CD4-positive, alpha-beta memory T cell (primary cell): ENCODE measurements around the gene FOXG1. TPM values are rescaled to one million over a fixed set of nuclear protein-coding genes. Genes with fewer than 3 reads are reported as not detected.

Source experiments
- CTCF ChIA-PET: fragments of 350-600 bp; sonication (Branson Sonifier 250); formaldehyde crosslinking; loops from one replicate; lab custom pipeline; 2021; ENCODE audit warnings: inconsistent platforms; ENCODE audit not compliant: partially characterized antibody; lab: Charles Lee
- POLR2A ChIA-PET: fragments of 350-600 bp; sonication (Branson Sonifier 250); formaldehyde crosslinking; loops from one replicate; lab custom pipeline; 2021; ENCODE audit not compliant: partially characterized antibody; lab: Charles Lee
- DNase-seq, 5 donors: peaks; one replicate each; pipeline versions ENCODE4 v3.0.0 to v3.0.0-alpha.2; 2020 to 2022; ENCODE audit warnings: mixed read lengths in 1 of 5
- H3K27ac ChIP-seq: one replicate; pipeline ENCODE4 v1.7.0; 2013; ENCODE audit warnings: low read depth, low read length
- H3K27me3 ChIP-seq: 2 replicates; pipeline ENCODE4 v1.7.0; 2013; ENCODE audit warnings: mild to moderate bottlenecking, low read length, moderate library complexity; ENCODE audit not compliant: insufficient read depth
- H3K36me3 ChIP-seq: 2 replicates; pipeline ENCODE4 v1.7.0; 2013; ENCODE audit warnings: mild to moderate bottlenecking, low read length, moderate library complexity; ENCODE audit not compliant: insufficient read depth
- H3K4me1 ChIP-seq: 2 replicates; pipeline ENCODE4 v1.7.0; 2013; ENCODE audit warnings: mild to moderate bottlenecking, low read length, moderate library complexity; ENCODE audit not compliant: insufficient read depth
- H3K4me3 ChIP-seq, 2 donors: one replicate each; pipeline ENCODE4 v1.7.0; 2013; ENCODE audit warnings: low read length in 2 of 2, mild to moderate bottlenecking in 1 of 2
- H3K9me3 ChIP-seq, 2 donors: one replicate each; pipeline ENCODE4 v1.7.0; 2013; ENCODE audit warnings: low read length in 2 of 2, control low read depth in 1 of 2; ENCODE audit not compliant: control insufficient read depth in 1 of 2
- H3K27ac Mint-ChIP-seq, 7 donors: one replicate each; pipeline ENCODE4 v1.8.0; 2020 to 2021; ENCODE audit warnings: mixed read lengths in 7 of 7, mild to moderate bottlenecking in 6 of 7, inconsistent platforms in 3 of 7, moderate library complexity in 3 of 7
- H3K27me3 Mint-ChIP-seq, 2 donors: one replicate each; pipeline ENCODE4 v1.8.0; 2020 to 2021; ENCODE audit warnings: mixed read lengths in 2 of 2
- H3K36me3 Mint-ChIP-seq, 2 donors: one replicate each; pipeline ENCODE4 v1.8.0; 2020 to 2021; ENCODE audit warnings: mixed read lengths in 2 of 2, inconsistent platforms in 1 of 2, mild to moderate bottlenecking in 1 of 2
- H3K4me1 Mint-ChIP-seq, 4 donors: one replicate each; pipeline ENCODE4 v1.8.0; 2020 to 2021; ENCODE audit warnings: mixed read lengths in 4 of 4, mild to moderate bottlenecking in 1 of 4
- H3K4me3 Mint-ChIP-seq, 8 donors: one replicate each; pipeline ENCODE4 v1.8.0; 2020 to 2021; ENCODE audit warnings: mixed read lengths in 8 of 8, mild to moderate bottlenecking in 7 of 8, moderate library complexity in 6 of 8, inconsistent platforms in 3 of 8
- H3K9me3 Mint-ChIP-seq, 8 donors: one replicate each; pipeline ENCODE4 v1.8.0; 2020 to 2021; ENCODE audit warnings: mixed read lengths in 8 of 8, mild to moderate bottlenecking in 5 of 8, inconsistent platforms in 3 of 8, moderate library complexity in 1 of 8
- intact Hi-C: fragments of 100-400 bp; cut with micrococcal nuclease; formaldehyde crosslinking; loops from one replicate; pipeline ENCODE4 v1.15.1; 2023
- polyA plus RNA-seq, 2 donors: library from polyadenylated mRNA; unstranded; fragments of 300-500 nt; fragmentation: Illumina TruSeq; gene quantifications; one replicate each; pipeline ENCODE4 v1.2.3, GENCODE V29; 2021
- total RNA-seq, 2 experiments: library from RNA; stranded (reverse); gene quantifications; one replicate each; pipeline ENCODE4 v1.2.3, GENCODE V29; 2021

FOXG1 gene
- total and polyA plus RNA-seq, 4 experiments from 2014 or later: not detected

- Mint-ChIP-seq H3K4me1 (peaks cover 2 to 16% (median 5%) of the 10 kb centered on the region in 4 donors), H3K4me3 (peak overlapping the region in 5 of 8 donors; percentile 28 to 62 (median 54)), H3K9me3 (peaks cover 0 to 32% (median 21%) of the 10 kb centered on the region in 8 donors), H3K27me3 (peaks cover 33 to 46% of the 10 kb centered on the region in 2 donors), H3K36me3 (peaks cover 0 to 2% of the 10 kb centered on the region in 2 donors), H3K27ac (no peak overlapping the region)
- peaks cover 4% of the 10 kb centered on the region for H3K27me3 ChIP-seq
- no peak for DNase-seq
- ChIA-PET CTCF (no interaction called here), POLR2A (no interaction called here)
- H3K27ac ChIP-seq: no peak overlapping the region
- H3K4me3 ChIP-seq: no peak overlapping the region
- no peaks in the 10 kb centered on the region for H3K36me3 ChIP-seq
- intact Hi-C loops: no loop called here
- H3K4me1 ChIP-seq: no peaks in the 10 kb centered on the region
- no peaks in the 10 kb centered on the region for H3K9me3 ChIP-seq
These were observed 654 bp downstream of the FOXG1 start for GRCh38 chr14:28767030-28767852.

- Histone ChIP-seq H3K4me3 (no peak overlapping the region), H3K27me3 (peaks cover 4% of the 10 kb centered on the region), H3K9me3 (no peaks in the 10 kb centered on the region), H3K36me3 (no peaks in the 10 kb centered on the region), H3K4me1 (no peaks in the 10 kb centered on the region), H3K27ac (no peak overlapping the region)
- ChIA-PET CTCF (no interaction called here), POLR2A (no interaction called here)
- Mint-ChIP-seq H3K4me3 (peak overlapping the region in 6 of 8 donors; percentile 2 to 62 (median 52)), H3K9me3 (peaks cover 0 to 34% (median 23%) of the 10 kb centered on the region in 8 donors), H3K36me3 (peaks cover 1 to 2% of the 10 kb centered on the region in 2 donors), H3K4me1 (peaks cover 2 to 16% (median 5%) of the 10 kb centered on the region in 4 donors), H3K27ac (no peak overlapping the region), H3K27me3 (peaks cover 30 to 39% of the 10 kb centered on the region in 2 donors)
- intact Hi-C loops: no loop called here
- DNase-seq: no peak
These were observed 1.5 kb downstream of the FOXG1 start for GRCh38 chr14:28767853-28768741.

GRCh38 chr14:28769276-28769880, 2.8 kb downstream of the FOXG1 start:
- H3K4me3 ChIP-seq: no peak overlapping the region
- no peaks in the 10 kb centered on the region for H3K36me3 ChIP-seq
- ChIA-PET POLR2A (no interaction called here), CTCF (no interaction called here)
- Mint-ChIP-seq H3K36me3 (peaks cover 2 to 5% of the 10 kb centered on the region in 2 donors), H3K27ac (no peak overlapping the region), H3K27me3 (peaks cover 31 to 39% of the 10 kb centered on the region in 2 donors), H3K4me3 (no peak overlapping the region), H3K9me3 (peaks cover 0 to 45% (median 32%) of the 10 kb centered on the region in 8 donors), H3K4me1 (peaks cover 2 to 16% (median 5%) of the 10 kb centered on the region in 4 donors)
- no peaks in the 10 kb centered on the region for H3K4me1 ChIP-seq
- H3K27me3 ChIP-seq: peaks cover 4% of the 10 kb centered on the region
- H3K9me3 ChIP-seq: no peaks in the 10 kb centered on the region
- no peak for DNase-seq
- no peak overlapping the region for H3K27ac ChIP-seq
- intact Hi-C loops: no loop called here

GRCh38 chr14:28770061-28770460, 3.5 kb downstream of the FOXG1 start:
- CTCF ChIA-PET: no interaction called here
- H3K27me3 Mint-ChIP-seq: peaks cover 31 to 40% of the 10 kb centered on the region in 2 donors
- H3K36me3 Mint-ChIP-seq: peaks cover 2 to 5% of the 10 kb centered on the region in 2 donors

GRCh38 chr14:28770630-28771029, 4.0 kb downstream of the FOXG1 start:
- Mint-ChIP-seq H3K4me3 (peak overlapping the region in 1 of 8 donors; percentile 36), H3K27me3 (peaks cover 30 to 39% of the 10 kb centered on the region in 2 donors)
- POLR2A ChIA-PET: no interaction called here

More at GRCh38 chr14:28770061-28770460, 3.5 kb downstream of the FOXG1 start:
- intact Hi-C loops: no loop called here
- Mint-ChIP-seq H3K4me1 (peaks cover 2 to 16% (median 5%) of the 10 kb centered on the region in 4 donors), H3K9me3 (peaks cover 0 to 47% (median 34%) of the 10 kb centered on the region in 8 donors), H3K27ac (no peak overlapping the region), H3K4me3 (no peak overlapping the region)
- Histone ChIP-seq H3K27me3 (peaks cover 4% of the 10 kb centered on the region), H3K27ac (no peak overlapping the region), H3K36me3 (no peaks in the 10 kb centered on the region), H3K4me1 (no peaks in the 10 kb centered on the region), H3K9me3 (no peaks in the 10 kb centered on the region), H3K4me3 (no peak overlapping the region)
- POLR2A ChIA-PET: no interaction called here
- DNase-seq: no peak

DNA sequence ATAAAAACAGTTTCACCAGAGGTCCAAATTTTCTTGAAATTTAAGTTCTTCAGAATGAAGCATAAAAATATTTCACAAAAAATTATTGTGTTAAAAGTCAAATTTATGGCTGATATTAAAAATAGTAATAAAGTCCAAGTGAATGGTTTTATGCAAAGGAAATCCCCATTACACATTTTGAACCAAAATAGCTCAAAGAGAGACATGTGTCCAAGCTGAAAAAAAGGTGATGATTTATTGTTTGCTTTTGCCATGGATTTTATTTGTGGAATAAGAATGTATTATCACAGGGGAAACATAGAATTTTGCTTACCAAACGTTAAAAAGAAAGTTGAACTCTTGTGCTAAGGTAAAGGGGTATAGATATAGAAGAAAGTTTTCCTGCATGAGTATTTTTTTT, 4.6 kb downstream of the FOXG1 start:
- Histone ChIP-seq H3K4me3 (no peak overlapping the region), H3K27ac (no peak overlapping the region), H3K4me1 (no peaks in the 10 kb centered on the region), H3K36me3 (no peaks in the 10 kb centered on the region), H3K9me3 (no peaks in the 10 kb centered on the region), H3K27me3 (peaks cover 4% of the 10 kb centered on the region)
- POLR2A ChIA-PET: no interaction called here
- Mint-ChIP-seq H3K4me3 (no peak overlapping the region), H3K27ac (no peak overlapping the region), H3K9me3 (peaks cover 0 to 47% (median 36%) of the 10 kb centered on the region in 8 donors), H3K4me1 (peaks cover under 1 to 7% (median 1%) of the 10 kb centered on the region in 4 donors), H3K36me3 (peaks cover under 1 to 10% of the 10 kb centered on the region in 2 donors), H3K27me3 (peaks cover 29 to 37% of the 10 kb centered on the region in 2 donors)
- intact Hi-C loops: no loop called here
- no peak for DNase-seq
- CTCF ChIA-PET: no interaction called here

More at GRCh38 chr14:28770630-28771029, 4.0 kb downstream of the FOXG1 start:
- CTCF ChIA-PET: no interaction called here
- H3K9me3 Mint-ChIP-seq: peaks cover 0 to 47% (median 36%) of the 10 kb centered on the region in 8 donors
- H3K4me1 Mint-ChIP-seq: peaks cover 2 to 11% (median 4%) of the 10 kb centered on the region in 4 donors
- peaks cover 4% of the 10 kb centered on the region for H3K27me3 ChIP-seq
- no peak overlapping the region for H3K27ac ChIP-seq
- peaks cover 2 to 7% of the 10 kb centered on the region in 2 donors for H3K36me3 Mint-ChIP-seq
- H3K27ac Mint-ChIP-seq: no peak overlapping the region
- no peaks in the 10 kb centered on the region for H3K36me3 ChIP-seq
- no peaks in the 10 kb centered on the region for H3K4me1 ChIP-seq
- intact Hi-C loops: no loop called here
- H3K9me3 ChIP-seq: no peaks in the 10 kb centered on the region
- no peak for DNase-seq
- H3K4me3 ChIP-seq: no peak overlapping the region
